ENCODE data around the gene NT5DC3. TPM values are rescaled to one million over a fixed set of nuclear protein-coding genes. Genes with fewer than 3 reads are reported as not detected.
"Not testable (repeated sequence)": the region's sequence is repeated elsewhere in the genome, so short reads cannot be mapped to it uniquely, and the experiment has no call there.

Gene NT5DC3
- polyA plus RNA-seq, 6 donors from 2014 or later: 0.96 to 4.4 (median 1.9) TPM

GRCh38 chr12:103850429-103850828 lies 9.4 kb upstream of the NT5DC3 start:
- DNase-seq (no peak), ATAC-seq (ENCODE audit: low read depth in 2 of 2) (no peak)
- Mint-ChIP-seq H3K4me1 (no peaks in the 10 kb centered on the region), H3K4me3 (no peak overlapping the region), H3K27ac (no peak overlapping the region), H3K9me3 (peaks cover 0 to 5% (median 0%) of the 10 kb centered on the region in 7 donors), H3K27me3 (peaks cover 0 to 6% (median 4%) of the 10 kb centered on the region in 3 donors), H3K36me3 (no peaks in the 10 kb centered on the region)

GRCh38 chr12:103848917-103849491 lies 8.0 kb upstream of the NT5DC3 start:
- Mint-ChIP-seq H3K9me3 (peaks cover 0 to 5% (median 0%) of the 10 kb centered on the region in 7 donors), H3K4me3 (no peak overlapping the region), H3K36me3 (no peaks in the 10 kb centered on the region), H3K27ac (peak overlapping the region in 2 of 6 donors; percentile 0 to 18), H3K4me1 (no peaks in the 10 kb centered on the region), H3K27me3 (peaks cover 0 to 6% (median 4%) of the 10 kb centered on the region in 3 donors)
- DNase-seq (no peak), ATAC-seq (ENCODE audit: low read depth in 2 of 2) (no peak)

- H3K9me3 Mint-ChIP-seq: peaks cover 0 to 5% (median 0%) of the 10 kb centered on the region in 7 donors
- H3K36me3 Mint-ChIP-seq: no peaks in the 10 kb centered on the region
- no peaks in the 10 kb centered on the region for H3K4me1 Mint-ChIP-seq
- DNase-seq: no peak
- H3K4me3 Mint-ChIP-seq: no peak overlapping the region
- H3K27ac Mint-ChIP-seq: no peak overlapping the region
- H3K27me3 Mint-ChIP-seq: peaks cover 0 to 6% (median 4%) of the 10 kb centered on the region in 3 donors
- ATAC-seq (ENCODE audit: low read depth in 2 of 2): no peak
These were observed 7.1 kb upstream of the NT5DC3 start for GRCh38 chr12:103848143-103848542.

GRCh38 chr12:103846415-103846814 lies 5.4 kb upstream of the NT5DC3 start:
- Mint-ChIP-seq H3K9me3 (peaks cover 0 to 5% (median 0%) of the 10 kb centered on the region in 7 donors), H3K36me3 (no peaks in the 10 kb centered on the region), H3K4me3 (no peak overlapping the region), H3K27ac (peak overlapping the region in 1 of 6 donors; percentile 20), H3K27me3 (peaks cover 0 to 4% (median 0%) of the 10 kb centered on the region in 3 donors), H3K4me1 (peaks cover 0 to 7% (median 5%) of the 10 kb centered on the region in 3 donors)
- no peak for ATAC-seq (ENCODE audit: low read depth in 2 of 2)
- no peak for DNase-seq

- Mint-ChIP-seq H3K27ac (no peak overlapping the region), H3K4me1 (peaks cover 9 to 19% (median 14%) of the 10 kb centered on the region in 3 donors), H3K9me3 (no peaks in the 10 kb centered on the region), H3K36me3 (no peaks in the 10 kb centered on the region), H3K4me3 (peak overlapping the region in 1 of 8 donors; percentile 79), H3K27me3 (no peaks in the 10 kb centered on the region)
- DNase-seq: no peak
- ATAC-seq (ENCODE audit: low read depth in 2 of 2): no peak
These were observed 3.3 kb upstream of the NT5DC3 start for GRCh38 chr12:103844305-103844704.

- Mint-ChIP-seq H3K36me3 (no peaks in the 10 kb centered on the region), H3K4me1 (peaks cover 14 to 35% (median 22%) of the 10 kb centered on the region in 3 donors), H3K27me3 (peaks cover 0 to 5% (median 0%) of the 10 kb centered on the region in 3 donors), H3K27ac (peak overlapping the region in 5 of 6 donors; percentile 53 to 91 (median 82)), H3K9me3 (no peaks in the 10 kb centered on the region), H3K4me3 (peak overlapping the region; percentile 82 to 95 (median 92))
- DNase-seq (no peak), ATAC-seq (ENCODE audit: low read depth in 2 of 2) (peak in 1 of 2 donors; percentile 5)
These were observed 903 bp upstream of the NT5DC3 start for GRCh38 chr12:103841690-103842584.

- Mint-ChIP-seq H3K36me3 (no peaks in the 10 kb centered on the region), H3K27me3 (peaks cover 0 to 5% (median 0%) of the 10 kb centered on the region in 3 donors), H3K4me1 (peaks cover 14 to 47% (median 22%) of the 10 kb centered on the region in 3 donors), H3K9me3 (no peaks in the 10 kb centered on the region), H3K4me3 (peak overlapping the region; percentile 87 to 98 (median 92)), H3K27ac (peak overlapping the region; percentile 57 to 88 (median 82))
- ATAC-seq (ENCODE audit: low read depth in 2 of 2) (peak in 1 of 2 donors; percentile 6), DNase-seq (peak; percentile 22)
These were observed 565 bp downstream of the NT5DC3 start for GRCh38 chr12:103840462-103840875.

- no peaks in the 10 kb centered on the region for H3K36me3 Mint-ChIP-seq
- peak overlapping the region; percentile 87 to 98 (median 92) for H3K4me3 Mint-ChIP-seq
- DNase-seq (no peak), ATAC-seq (ENCODE audit: low read depth in 2 of 2) (no peak)
- H3K4me1 Mint-ChIP-seq: peaks cover 14 to 54% (median 22%) of the 10 kb centered on the region in 3 donors
- peak overlapping the region in 4 of 6 donors; percentile 38 to 88 (median 70) for H3K27ac Mint-ChIP-seq
- H3K27me3 Mint-ChIP-seq: peaks cover 0 to 5% (median 0%) of the 10 kb centered on the region in 3 donors
- H3K9me3 Mint-ChIP-seq: no peaks in the 10 kb centered on the region
These were observed 1.2 kb downstream of the NT5DC3 start for GRCh38 chr12:103839609-103840461.

- DNase-seq (no peak), ATAC-seq (ENCODE audit: low read depth in 2 of 2) (no peak)
- Mint-ChIP-seq H3K27ac (no peak overlapping the region), H3K4me3 (peak overlapping the region in 4 of 8 donors; percentile 23 to 98 (median 69)), H3K27me3 (peaks cover 0 to 5% (median 0%) of the 10 kb centered on the region in 3 donors), H3K36me3 (no peaks in the 10 kb centered on the region), H3K4me1 (peaks cover 14 to 60% (median 22%) of the 10 kb centered on the region in 3 donors), H3K9me3 (no peaks in the 10 kb centered on the region)
These were observed 1.9 kb downstream of the NT5DC3 start for GRCh38 chr12:103839103-103839502.

GRCh38 chr12:103838254-103838914 lies 2.6 kb downstream of the NT5DC3 start:
- Mint-ChIP-seq H3K27ac (peak overlapping the region in 1 of 6 donors; percentile 19), H3K27me3 (peaks cover 0 to 5% (median 0%) of the 10 kb centered on the region in 3 donors), H3K36me3 (no peaks in the 10 kb centered on the region), H3K9me3 (no peaks in the 10 kb centered on the region), H3K4me1 (peaks cover 17 to 66% (median 25%) of the 10 kb centered on the region in 3 donors), H3K4me3 (peak overlapping the region in 3 of 8 donors; percentile 23 to 81 (median 35))
- no peak for ATAC-seq (ENCODE audit: low read depth in 2 of 2)
- DNase-seq: no peak

GRCh38 chr12:103836345-103836744 lies 4.7 kb downstream of the NT5DC3 start:
- Mint-ChIP-seq H3K27ac (no peak overlapping the region), H3K27me3 (peaks cover 0 to 5% (median 0%) of the 10 kb centered on the region in 3 donors), H3K4me1 (peaks cover 30 to 78% (median 40%) of the 10 kb centered on the region in 3 donors), H3K36me3 (no peaks in the 10 kb centered on the region), H3K4me3 (no peak overlapping the region), H3K9me3 (no peaks in the 10 kb centered on the region)
- ATAC-seq (ENCODE audit: low read depth in 2 of 2) (no peak), DNase-seq (no peak)

- not testable (repeated sequence) for H3K4me3 Mint-ChIP-seq; ATAC-seq (ENCODE audit: low read depth in 2 of 2); H3K36me3 Mint-ChIP-seq; H3K9me3 Mint-ChIP-seq; H3K27ac Mint-ChIP-seq; H3K27me3 Mint-ChIP-seq; DNase-seq
- H3K4me1 Mint-ChIP-seq: peaks cover 30 to 83% (median 44%) of the 10 kb centered on the region in 3 donors
These were observed 5.2 kb downstream of the NT5DC3 start for GRCh38 chr12:103835747-103836335.
